ENCODE data around the gene NFASC.

Gene NFASC

GRCh38 chr1:204859861-204860267 is 10.8 kb upstream of the NFASC start:
- no peak for DNase-seq (ENCODE audit: low read depth in 3 of 3)

GRCh38 chr1:204863024-204863423 is 7.6 kb upstream of the NFASC start:
- no peak for DNase-seq (ENCODE audit: low read depth in 3 of 3)

DNA sequence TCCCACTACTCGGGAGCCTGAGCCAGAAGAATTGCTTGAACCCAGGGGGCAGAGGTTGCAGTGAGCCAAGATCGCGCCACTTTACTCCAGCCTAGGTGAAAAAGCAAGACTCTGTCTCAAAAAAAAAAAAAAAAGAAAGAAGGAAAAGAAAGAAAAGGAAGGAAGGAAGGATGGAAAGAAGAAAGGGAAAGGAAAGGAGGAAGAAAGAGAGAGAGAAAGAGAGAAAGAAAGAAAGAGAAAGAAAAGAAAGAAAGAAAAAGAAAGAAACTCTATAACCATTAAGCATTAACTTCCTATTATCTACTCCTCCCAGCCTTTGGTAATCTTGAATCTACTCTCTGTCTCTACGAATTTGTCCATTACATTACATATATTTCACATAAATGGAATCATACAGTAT is 6.9 kb upstream of the NFASC start:
- DNase-seq (ENCODE audit: low read depth in 3 of 3): no peak

DNA sequence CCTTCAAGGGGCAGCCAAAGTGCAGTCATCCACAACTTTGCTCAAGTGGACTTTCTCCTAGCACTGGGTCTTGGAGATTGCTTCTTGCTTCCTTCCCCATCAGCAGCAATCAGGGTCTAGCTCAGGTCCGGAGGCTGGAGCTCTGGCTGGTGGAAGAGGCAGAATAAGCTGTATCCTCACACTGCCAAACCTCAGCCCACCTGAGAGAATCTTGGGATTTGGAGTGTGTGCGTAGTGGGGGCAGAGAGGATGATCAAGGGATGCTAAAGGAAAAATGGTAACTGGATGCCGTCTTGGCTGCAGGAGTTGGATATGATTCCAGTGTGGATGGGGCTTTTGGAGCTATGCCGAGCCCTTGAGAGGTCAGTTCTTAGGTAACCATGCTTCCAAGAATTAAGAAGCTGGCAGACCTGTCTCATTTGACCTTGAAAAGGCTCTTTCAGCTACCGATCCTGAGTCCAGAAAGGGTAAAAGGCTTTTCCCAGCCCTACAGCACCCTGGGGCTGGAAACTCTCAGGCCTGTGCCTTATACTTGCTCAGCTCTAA is 4.5 kb upstream of the NFASC start:
- DNase-seq (ENCODE audit: low read depth in 3 of 3): no peak

GRCh38 chr1:204867203-204867602 is 3.5 kb upstream of the NFASC start:
- no peak for DNase-seq (ENCODE audit: low read depth in 3 of 3)

DNA sequence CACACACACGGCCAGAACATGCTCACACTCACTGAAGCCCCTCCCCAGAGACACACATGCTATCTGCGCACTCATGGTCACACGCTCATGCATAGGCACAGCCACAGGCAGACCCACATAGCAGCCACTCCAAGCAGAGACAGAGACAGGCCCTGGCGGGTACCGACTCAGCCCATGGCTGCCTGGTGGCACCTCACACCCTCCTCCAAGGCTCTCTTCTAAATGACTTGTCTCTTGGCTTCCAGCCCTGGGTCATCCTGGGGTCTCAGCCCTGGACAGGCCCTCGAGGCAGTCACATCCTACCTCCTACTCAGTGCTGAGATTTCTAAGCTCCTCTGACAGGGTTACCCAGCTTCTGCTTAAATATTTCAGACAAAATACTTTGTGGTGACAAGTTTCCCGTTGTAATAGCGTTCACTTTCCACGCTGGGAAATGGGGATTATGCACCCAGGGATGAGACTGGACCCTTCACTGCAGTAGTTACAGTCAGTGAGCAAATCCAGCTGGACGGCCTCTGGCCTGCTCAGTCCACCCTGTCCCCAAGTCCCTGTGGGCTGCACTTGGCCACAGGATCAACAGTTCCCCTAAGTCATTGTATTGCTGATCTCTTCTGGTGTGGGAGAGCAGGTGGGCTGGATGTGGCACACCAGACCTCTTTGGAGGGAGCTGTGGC is 2.9 kb upstream of the NFASC start:
- no peak for DNase-seq (ENCODE audit: low read depth in 3 of 3)

- no peak for DNase-seq (ENCODE audit: low read depth in 3 of 3)
Observed at GRCh38 chr1:204868340-204868700, 2.3 kb upstream of the NFASC start.

DNA sequence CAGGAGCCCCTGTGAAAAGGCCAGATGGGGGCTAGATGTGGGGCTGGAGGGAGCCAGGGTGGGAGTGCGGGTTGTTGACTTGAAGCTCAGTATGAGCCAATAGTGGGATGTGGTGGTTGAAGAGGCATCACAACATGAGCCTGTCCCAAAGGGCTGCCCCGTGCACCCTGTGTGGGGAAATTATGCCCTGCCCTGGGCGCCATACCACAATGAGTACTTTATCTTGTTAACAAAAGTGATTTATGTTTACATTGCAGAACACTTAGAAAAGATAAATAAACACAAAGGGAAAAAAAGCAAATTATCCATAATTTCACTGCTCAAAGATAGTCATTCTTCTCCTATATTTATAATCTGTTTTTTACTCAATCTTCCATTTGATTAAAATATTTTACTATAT is 1.6 kb upstream of the NFASC start:
- DNase-seq (ENCODE audit: low read depth in 3 of 3): no peak

DNA sequence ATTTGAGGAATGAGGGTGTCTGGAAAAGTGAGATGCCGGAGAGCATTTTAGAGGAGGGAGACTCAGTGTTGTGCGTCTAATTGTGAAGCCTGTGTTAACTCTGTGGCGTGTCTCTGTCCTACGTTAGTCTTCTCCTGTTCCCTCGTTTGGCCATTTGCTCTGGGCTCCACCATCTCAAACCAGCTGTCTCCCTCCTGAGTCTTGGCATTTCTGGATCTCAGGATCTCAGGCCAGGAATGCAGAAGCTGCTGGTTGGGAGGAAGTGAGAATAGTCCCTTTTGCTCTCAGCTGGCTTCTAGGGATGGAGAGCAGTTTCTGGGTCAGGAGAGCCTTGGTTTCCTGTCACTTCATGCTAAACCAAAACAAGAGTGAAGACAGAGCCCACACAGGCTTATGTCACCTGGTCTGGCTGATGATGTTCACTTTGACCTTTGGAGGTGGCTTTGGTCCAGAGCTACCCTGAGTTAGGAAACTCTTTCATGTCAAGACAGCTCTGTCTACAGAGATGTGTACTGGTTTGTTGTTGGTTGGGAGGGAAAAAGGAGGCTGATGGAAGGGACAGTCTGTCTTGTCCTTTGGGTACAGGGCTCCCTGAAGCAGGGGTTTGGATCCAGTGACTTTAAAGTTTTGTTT is 859 bp downstream of the NFASC start:
- no peak for DNase-seq (ENCODE audit: low read depth in 3 of 3)

DNA sequence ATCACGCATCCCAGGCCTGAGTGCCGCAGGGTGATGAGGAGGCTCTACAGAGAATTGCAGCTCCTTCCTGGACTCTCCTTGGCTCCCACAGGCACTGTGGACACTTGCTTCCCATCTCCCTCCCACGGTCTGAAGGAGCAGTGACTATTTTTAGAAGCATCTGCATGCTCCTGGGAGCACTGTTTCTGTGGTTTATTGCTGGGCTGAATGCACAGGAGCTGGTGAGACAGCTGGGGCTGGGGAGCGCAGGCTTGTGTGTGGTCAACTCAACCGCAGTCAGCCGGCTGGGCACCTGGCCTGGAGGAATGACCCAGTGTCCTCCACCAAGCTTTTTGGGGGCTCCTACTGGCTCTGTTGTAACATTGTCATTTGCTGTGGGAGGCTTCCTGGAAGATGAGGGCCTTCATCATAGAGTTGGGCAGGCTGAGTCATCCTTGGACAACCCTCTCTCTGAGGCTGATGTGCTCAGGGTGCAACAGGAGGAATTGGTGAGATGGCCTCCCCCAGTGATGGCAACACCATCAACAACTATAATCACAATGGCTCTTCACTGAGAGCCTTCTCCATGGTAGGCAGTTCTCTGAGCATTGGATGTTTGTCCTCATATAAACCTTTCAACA is 1.7 kb downstream of the NFASC start:
- no peak for DNase-seq (ENCODE audit: low read depth in 3 of 3)

- DNase-seq (ENCODE audit: low read depth in 3 of 3): no peak
Observed at GRCh38 chr1:204873176-204873575, 2.5 kb downstream of the NFASC start.

- DNase-seq (ENCODE audit: low read depth in 3 of 3): no peak
Observed at GRCh38 chr1:204873714-204874113, 3.1 kb downstream of the NFASC start.

DNA sequence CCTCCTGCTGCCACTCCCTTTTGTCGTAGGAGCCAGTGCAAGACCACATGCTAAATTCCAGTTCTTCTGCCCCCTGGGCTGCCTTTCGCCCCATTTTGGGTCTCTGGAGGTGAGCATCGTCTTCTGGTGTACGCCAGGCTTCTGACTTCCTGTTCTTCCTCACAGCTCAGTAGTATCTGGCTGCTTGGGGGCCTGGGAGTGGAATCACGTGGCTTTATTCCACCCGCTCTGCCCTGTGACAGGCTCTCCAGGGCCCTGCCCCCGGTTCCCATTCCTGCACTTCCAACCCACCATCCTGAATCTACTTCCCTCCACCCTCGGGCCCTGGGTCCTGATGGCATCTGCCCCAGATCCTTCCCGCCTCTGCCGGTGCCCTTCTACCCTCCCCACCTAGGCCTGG is 3.6 kb downstream of the NFASC start:
- no peak for DNase-seq (ENCODE audit: low read depth in 3 of 3)

GRCh38 chr1:204875255-204875654 is 4.6 kb downstream of the NFASC start:
- no peak for DNase-seq (ENCODE audit: low read depth in 3 of 3)

GRCh38 chr1:204878621-204879234 is 8.1 kb downstream of the NFASC start:
- no peak for DNase-seq (ENCODE audit: low read depth in 3 of 3)

GRCh38 chr1:204879351-204879750 is 8.7 kb downstream of the NFASC start:
- no peak for DNase-seq (ENCODE audit: low read depth in 3 of 3)

GRCh38 chr1:204880906-204881305 is 10.2 kb downstream of the NFASC start:
- DNase-seq (ENCODE audit: low read depth in 3 of 3): no peak

DNA sequence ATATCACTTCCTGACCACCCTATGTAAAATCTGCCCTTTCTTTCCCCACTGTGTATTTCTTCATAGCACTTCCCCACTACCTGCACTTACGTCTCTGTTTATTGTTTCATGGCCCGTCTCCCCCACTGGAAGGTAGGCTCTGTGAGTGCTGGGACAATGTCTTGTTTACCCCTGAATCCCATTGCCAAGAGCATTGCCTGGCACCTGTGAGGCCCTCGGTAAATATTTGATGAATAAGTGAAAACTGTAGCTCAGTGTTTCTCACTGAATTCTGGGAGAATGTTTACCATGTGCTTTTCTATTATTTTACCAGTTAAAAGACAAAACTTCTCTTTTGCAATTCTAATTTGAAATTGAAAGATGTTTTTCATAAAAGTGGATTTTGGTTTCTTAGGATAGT is 11.8 kb downstream of the NFASC start:
- DNase-seq (ENCODE audit: low read depth in 3 of 3): no peak

DNA sequence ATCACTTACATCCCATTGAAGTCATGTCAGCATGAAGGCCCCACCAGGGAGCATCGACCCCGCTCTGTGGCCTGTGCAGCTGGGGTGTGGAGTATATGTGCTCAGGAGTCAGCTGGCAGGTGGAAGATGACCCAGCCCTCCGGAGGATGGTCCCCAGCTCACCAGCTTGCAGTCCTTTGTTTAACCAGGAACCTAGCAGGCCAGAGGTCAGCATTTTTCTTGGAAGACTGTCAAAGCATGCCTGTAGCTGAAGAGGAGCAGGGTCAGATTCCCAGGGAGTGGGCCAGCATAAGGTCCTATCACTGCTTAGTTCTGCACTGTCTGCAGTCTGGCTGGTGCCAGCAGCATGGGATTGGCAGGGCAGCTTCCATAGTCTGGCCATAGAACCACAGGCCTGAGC is 12.7 kb downstream of the NFASC start:
- no peak for DNase-seq (ENCODE audit: low read depth in 3 of 3)

- DNase-seq (ENCODE audit: low read depth in 3 of 3): no peak
Observed at GRCh38 chr1:204885288-204885711, 14.6 kb downstream of the NFASC start.

DNA sequence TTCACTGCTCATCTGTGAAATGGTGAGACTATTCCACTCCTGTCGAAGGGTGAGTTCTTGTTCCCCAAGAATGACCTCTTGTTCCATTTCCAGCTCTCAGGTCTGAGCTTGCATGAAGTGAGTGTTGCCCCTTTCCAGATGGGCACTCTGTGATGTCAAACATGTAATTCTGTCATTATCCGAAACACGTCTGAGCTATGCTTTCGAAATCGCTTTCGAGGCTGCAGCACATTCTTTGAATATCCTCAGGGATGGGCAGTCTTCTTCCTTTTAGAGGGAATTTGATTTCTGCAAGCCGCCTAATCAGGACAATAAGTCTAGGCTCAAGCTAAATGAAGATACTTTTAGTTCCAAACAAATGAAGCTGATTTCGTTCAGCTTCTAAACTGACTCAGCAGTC is 15.1 kb downstream of the NFASC start:
- no peak for DNase-seq (ENCODE audit: low read depth in 3 of 3)

- no peak for DNase-seq (ENCODE audit: low read depth in 3 of 3)
Observed at GRCh38 chr1:204887846-204888245, 17.2 kb downstream of the NFASC start.

GRCh38 chr1:204888294-204888693 is 17.6 kb downstream of the NFASC start:
- DNase-seq (ENCODE audit: low read depth in 3 of 3): no peak
